HFF-Myc (cell line): ENCODE data around the gene SNX19.

Experiments
- DNase-seq: peaks from one replicate; pipeline ENCODE4 v3.0.0-alpha.2; 2011; ENCODE audit warnings: low read depth; ENCODE audit errors: extremely low read depth
- H3K4me3 ChIP-seq: replicated peaks from 2 replicates; pipeline ENCODE4 v1.5.1; 2011; ENCODE audit warnings: low read depth, mild to moderate bottlenecking, control low read depth, low read length
- TF ChIP-seq, protein P1 (sequence below): IDR thresholded peaks from 2 replicates; pipeline ENCODE4 v1.5.1; 2012; ENCODE audit warnings: mild to moderate bottlenecking, low read depth, low read length, control low read depth; ENCODE audit errors: missing control alignments

The SNX19 gene

DNA sequence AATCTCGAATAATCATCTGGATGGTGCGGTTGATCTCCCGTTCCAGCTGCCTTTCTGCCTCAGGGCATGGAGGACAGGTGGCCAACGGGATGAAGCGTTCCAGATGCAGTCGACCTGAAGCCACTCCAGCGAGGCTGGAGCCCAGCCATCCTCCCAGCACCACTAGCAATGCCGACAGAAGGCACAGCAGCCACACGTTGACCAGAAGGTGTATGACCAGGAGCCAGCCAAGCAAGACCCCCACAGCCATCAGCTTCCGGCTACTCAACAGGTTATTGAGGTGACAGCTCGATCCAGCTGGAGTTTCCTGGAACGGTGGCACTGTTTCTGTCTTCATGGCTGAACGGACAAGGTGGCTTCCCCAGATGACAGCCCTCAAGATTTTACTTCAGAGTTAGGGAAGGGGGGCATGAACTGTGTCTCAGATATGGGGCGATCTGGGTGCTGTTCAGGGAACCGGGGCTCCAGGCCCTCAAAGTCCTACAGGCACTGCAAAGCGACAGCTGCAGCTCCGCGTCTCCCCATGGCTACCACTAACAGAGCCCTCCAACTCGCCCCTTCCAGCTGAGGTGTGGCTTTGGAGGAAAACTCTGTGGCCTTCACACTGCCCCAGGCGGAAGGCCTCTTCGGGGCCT is 559 bp downstream of the SNX19 start:
- no peak for DNase-seq
- H3K4me3 ChIP-seq: peak overlapping the region; percentile 76
- TF ChIP-seq, protein P1, sequence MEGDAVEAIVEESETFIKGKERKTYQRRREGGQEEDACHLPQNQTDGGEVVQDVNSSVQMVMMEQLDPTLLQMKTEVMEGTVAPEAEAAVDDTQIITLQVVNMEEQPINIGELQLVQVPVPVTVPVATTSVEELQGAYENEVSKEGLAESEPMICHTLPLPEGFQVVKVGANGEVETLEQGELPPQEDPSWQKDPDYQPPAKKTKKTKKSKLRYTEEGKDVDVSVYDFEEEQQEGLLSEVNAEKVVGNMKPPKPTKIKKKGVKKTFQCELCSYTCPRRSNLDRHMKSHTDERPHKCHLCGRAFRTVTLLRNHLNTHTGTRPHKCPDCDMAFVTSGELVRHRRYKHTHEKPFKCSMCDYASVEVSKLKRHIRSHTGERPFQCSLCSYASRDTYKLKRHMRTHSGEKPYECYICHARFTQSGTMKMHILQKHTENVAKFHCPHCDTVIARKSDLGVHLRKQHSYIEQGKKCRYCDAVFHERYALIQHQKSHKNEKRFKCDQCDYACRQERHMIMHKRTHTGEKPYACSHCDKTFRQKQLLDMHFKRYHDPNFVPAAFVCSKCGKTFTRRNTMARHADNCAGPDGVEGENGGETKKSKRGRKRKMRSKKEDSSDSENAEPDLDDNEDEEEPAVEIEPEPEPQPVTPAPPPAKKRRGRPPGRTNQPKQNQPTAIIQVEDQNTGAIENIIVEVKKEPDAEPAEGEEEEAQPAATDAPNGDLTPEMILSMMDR: no peak

DNA sequence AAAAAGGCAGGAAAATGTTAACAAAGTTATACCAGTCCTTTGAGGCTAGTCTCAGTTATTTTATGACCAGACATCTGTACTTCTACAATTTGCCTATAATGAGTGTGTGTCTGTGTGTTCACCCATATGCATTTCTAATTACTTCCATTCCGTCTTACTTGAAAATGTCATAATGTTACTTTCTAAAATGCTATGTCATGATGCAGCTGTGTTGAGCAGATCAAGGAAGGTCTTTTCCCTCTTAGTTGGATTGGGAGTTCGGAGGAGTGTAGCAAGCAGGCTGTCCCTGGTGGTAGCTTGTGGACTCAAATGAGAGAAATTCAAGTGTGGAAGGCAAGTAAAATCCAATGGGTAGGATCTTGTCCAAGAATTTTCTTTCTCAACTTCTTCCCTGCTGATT is 3.0 kb downstream of the SNX19 start:
- no peak overlapping the region for H3K4me3 ChIP-seq
- TF ChIP-seq, protein P1: no peak
- DNase-seq: no peak

DNA sequence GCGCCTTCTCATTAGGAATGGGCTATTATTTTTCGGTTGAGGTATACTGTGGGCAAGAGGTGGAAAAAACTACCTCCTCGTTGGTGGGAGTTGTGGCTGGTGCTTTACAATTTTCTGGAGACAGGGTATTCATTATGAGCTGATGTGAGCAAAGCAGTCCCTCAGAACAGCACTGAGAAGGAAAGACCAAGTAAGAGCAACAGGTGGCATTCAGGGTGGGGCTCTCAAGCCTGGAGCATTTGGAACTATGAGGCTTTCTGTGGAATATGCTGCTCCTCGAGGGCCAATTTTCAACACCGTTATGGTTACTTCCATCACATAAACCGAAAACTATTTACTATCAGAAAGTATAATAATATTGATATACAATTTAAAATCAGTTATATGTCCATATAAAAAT is 3.7 kb downstream of the SNX19 start:
- DNase-seq: no peak
- TF ChIP-seq, protein P1: no peak
- H3K4me3 ChIP-seq: no peak overlapping the region

DNA sequence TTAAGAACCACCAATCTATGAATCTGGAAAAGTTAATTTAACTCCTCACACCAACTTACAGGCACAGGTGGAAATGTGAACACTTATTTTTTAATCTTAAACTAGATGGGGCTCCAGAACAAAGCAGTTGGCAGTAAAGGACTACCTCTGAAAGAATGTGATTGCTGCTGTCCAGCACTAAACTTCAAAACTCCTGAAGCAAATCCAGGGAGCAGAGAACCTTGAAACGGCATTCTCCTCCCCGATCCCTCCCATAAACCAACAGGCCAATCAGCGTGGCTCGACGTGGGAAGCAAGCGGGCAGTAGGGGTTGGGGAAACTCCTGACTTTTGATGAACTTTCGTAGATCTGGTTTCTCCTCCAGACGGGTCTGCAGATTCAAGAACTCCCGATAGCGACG is 5.0 kb downstream of the SNX19 start:
- TF ChIP-seq, protein P1: no peak
- DNase-seq: no peak
- H3K4me3 ChIP-seq: no peak overlapping the region

DNA sequence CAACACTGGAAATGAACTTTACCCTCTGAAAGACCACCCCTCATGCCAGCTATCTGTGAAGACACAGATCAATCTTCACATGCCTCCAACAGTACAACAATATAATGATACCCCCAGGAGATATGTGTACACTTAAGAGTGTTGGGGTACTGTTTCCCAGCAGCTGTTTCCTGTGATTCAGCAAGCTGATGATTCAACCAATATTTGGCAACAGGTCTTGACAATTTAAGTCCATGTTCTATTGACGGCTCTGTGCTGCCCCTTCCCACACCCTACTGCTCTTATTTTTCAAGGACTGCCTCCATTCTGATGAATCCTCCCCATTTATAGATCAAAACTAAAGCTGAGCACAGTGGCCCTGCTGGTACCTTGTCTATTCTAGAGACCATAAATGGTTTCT is 6.6 kb downstream of the SNX19 start:
- DNase-seq: no peak
- H3K4me3 ChIP-seq: no peak overlapping the region
- TF ChIP-seq, protein P1: no peak

DNA sequence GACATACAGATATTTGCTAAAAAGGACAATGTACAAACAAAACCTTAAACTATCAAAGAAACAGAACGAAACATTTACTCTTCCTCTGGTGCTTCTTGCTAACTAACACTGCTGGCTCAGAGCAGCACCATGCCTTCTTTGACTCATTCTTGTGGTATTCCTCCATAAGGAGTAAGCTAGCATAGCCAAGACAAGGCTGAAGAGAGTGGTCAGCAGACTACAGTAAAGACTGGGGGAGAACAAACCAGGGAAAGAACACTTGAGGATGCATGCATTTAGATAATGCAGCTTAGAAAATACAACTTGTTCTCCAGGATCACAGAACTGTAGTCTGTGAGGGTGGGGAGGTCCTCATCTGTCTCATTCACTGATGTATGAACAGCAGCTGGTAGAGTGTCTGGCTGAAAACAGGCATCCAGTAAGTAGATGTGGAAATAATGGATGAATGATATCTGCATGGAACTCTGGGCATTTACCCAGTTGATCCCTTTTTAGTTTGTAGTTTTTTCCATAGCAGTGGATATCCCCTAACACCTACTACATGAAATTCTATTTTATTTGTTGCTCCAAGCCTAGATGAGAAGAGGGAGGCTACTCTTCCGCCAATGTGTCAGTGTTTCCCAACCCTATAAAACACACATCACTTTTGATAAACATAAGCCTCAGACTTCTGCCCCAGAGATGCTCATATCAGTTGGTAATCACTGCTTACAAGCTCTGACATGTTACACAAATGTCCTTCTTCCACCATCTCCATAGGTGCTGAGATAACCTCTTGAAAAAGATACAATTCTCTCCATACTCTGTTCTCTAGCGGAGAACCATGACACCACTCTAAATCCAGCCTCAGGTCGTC is 7.3 kb downstream of the SNX19 start:
- no peak for DNase-seq
- H3K4me3 ChIP-seq: no peak overlapping the region
- TF ChIP-seq, protein P1: no peak
